Activated T-cell treated with anti-CD3 and anti-CD28 coated beads, Interleukin-2, amount 50 U/mL, for 24 hours (primary cell): ENCODE results near the gene ZNF764.

Experiments used
- DNase-seq: peaks from one replicate; pipeline ENCODE4 v3.0.0-alpha.2; 2020
- H3K27ac Mint-ChIP-seq: 2 replicates; pipeline ENCODE4 v1.8.0; 2020; ENCODE audit warnings: mild to moderate bottlenecking, mixed read lengths
- H3K27me3 Mint-ChIP-seq: 2 replicates; pipeline ENCODE4 v1.8.0; 2020; ENCODE audit warnings: mixed read lengths
- H3K36me3 Mint-ChIP-seq: 2 replicates; pipeline ENCODE4 v1.8.0; 2020; ENCODE audit warnings: low read depth, mixed read lengths
- H3K4me1 Mint-ChIP-seq: 2 replicates; pipeline ENCODE4 v1.8.0; 2020; ENCODE audit warnings: low read depth, mixed read lengths
- H3K4me3 Mint-ChIP-seq: 2 replicates; pipeline ENCODE4 v1.8.0; 2020; ENCODE audit warnings: mild to moderate bottlenecking, moderate library complexity, mixed read lengths
- H3K9me3 Mint-ChIP-seq: 2 replicates; pipeline ENCODE4 v1.8.0; 2020; ENCODE audit warnings: mixed read lengths

Gene ZNF764

DNA sequence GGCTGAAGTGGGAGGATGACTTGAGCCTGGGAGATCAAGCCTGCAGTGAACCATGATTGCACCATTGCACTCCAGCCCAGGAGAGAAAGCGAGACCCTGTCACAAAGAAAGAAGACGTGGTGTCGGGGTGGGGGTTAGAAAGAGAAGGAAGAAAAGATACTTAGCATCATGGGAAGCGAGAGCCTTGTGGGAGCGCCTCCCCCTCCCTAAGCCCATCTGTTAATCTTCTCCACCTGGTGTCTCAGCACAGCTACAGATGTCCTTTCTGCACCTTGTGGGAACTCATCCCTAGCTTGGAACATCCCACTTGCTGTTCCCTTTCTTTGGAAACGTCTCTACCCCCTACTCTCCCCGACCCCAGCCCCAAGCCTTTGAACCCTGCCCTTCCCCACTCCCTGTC is 7.4 kb upstream of the ZNF764 start:
- no peaks in the 10 kb centered on the region for H3K27me3 Mint-ChIP-seq
- no peaks in the 10 kb centered on the region for H3K36me3 Mint-ChIP-seq
- no peaks in the 10 kb centered on the region for H3K9me3 Mint-ChIP-seq
- H3K4me1 Mint-ChIP-seq: peaks cover 48% of the 10 kb centered on the region
- H3K4me3 Mint-ChIP-seq: no peak overlapping the region
- H3K27ac Mint-ChIP-seq: peak overlapping the region; percentile 18
- no peak for DNase-seq

- Mint-ChIP-seq H3K4me3 (peak overlapping the region; percentile 78), H3K36me3 (peaks cover 6% of the 10 kb centered on the region)
- DNase-seq: no peak
These were observed 3.8 kb upstream of the ZNF764 start for GRCh38 chr16:30562021-30562420.

DNA sequence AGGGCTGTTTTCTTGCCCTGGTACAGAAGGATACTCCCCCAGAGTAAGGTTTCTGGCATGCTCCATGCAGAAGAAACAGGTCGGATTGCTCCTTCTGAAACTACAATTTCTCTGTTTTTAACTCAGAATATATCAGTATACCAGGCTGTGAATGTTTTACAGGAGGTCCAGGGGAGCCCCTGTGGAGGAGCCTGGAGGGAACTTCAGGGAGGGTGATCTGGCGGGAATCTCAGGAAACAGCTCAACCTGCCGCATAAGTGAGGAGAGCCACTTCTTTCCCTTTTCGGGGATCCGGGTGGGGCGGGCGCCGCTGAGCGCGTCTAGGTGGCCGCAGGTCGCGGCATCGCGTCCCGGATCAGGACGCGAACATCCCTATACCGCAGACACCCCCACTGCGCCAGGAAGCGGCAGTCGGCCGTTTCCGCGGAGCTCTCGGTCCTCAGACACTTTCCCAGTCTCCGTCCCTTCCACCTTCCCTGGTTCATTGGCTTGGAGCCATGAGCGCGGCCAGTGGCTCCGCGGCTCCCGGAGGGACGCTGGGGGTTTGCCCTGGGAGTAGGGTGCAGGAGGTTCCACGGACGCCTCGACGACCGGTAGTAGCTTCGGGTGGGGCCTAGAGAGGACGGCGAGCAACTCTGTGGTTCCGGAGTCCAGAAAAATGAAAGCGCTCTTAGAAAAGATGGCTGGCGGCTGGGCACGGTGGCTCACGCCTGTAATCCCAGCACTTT is 3.1 kb upstream of the ZNF764 start:
- H3K27ac Mint-ChIP-seq: peak overlapping the region; percentile 85
- no peaks in the 10 kb centered on the region for H3K27me3 Mint-ChIP-seq
- DNase-seq: peak; percentile 57
- peaks cover 9% of the 10 kb centered on the region for H3K36me3 Mint-ChIP-seq
- H3K4me3 Mint-ChIP-seq: peak overlapping the region; percentile 78
- H3K9me3 Mint-ChIP-seq: no peaks in the 10 kb centered on the region
- peaks cover 25% of the 10 kb centered on the region for H3K4me1 Mint-ChIP-seq

More at GRCh38 chr16:30562021-30562420, 3.8 kb upstream of the ZNF764 start:
- H3K27me3 Mint-ChIP-seq: no peaks in the 10 kb centered on the region
- peaks cover 30% of the 10 kb centered on the region for H3K4me1 Mint-ChIP-seq
- H3K27ac Mint-ChIP-seq: no peak overlapping the region
- no peaks in the 10 kb centered on the region for H3K9me3 Mint-ChIP-seq

GRCh38 chr16:30559690-30560089 is 1.5 kb upstream of the ZNF764 start:
- Mint-ChIP-seq H3K27me3 (no peaks in the 10 kb centered on the region), H3K4me3 (no peak overlapping the region), H3K36me3 (peaks cover 22% of the 10 kb centered on the region), H3K27ac (no peak overlapping the region), H3K9me3 (no peaks in the 10 kb centered on the region), H3K4me1 (peaks cover 32% of the 10 kb centered on the region)
- DNase-seq: no peak

DNA sequence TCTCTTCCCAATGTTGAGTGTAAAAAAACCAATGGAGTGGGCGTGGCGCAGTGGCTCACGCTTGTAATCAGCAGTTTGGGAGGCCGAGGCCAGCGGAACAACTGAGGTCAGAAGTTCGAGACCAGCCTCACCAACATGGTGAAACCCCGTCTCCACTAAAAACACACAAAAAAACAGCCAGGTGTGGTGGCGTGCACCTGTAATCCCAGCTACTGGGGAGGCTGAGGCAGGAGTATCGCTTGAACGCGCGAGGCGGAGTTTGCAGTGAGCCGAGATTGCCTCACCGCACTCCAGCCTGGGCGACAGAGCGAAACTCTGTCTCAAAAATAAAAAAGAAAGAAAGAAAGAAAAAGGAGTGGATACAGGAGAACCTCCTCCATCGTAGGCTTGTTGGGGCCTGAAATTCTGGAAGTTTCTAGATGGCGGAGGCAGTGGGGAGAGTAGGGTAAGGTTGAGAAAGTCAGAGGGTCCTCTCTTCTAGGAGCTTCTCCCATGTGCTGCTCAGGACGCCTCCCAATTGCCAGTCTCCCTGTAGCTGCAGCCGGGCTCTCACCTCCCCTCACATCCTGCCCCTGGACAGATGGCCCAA is 709 bp upstream of the ZNF764 start:
- H3K4me1 Mint-ChIP-seq: peaks cover 39% of the 10 kb centered on the region
- H3K36me3 Mint-ChIP-seq: peaks cover 31% of the 10 kb centered on the region
- DNase-seq: no peak
- peak overlapping the region; percentile 93 for H3K27ac Mint-ChIP-seq
- H3K9me3 Mint-ChIP-seq: no peaks in the 10 kb centered on the region
- peak overlapping the region; percentile 90 for H3K4me3 Mint-ChIP-seq
- H3K27me3 Mint-ChIP-seq: no peaks in the 10 kb centered on the region

GRCh38 chr16:30557707-30557956 is 542 bp downstream of the ZNF764 start:
- Mint-ChIP-seq H3K27me3 (no peaks in the 10 kb centered on the region), H3K9me3 (no peaks in the 10 kb centered on the region), H3K27ac (peak overlapping the region; percentile 93), H3K4me3 (peak overlapping the region; percentile 90), H3K4me1 (peaks cover 51% of the 10 kb centered on the region), H3K36me3 (peaks cover 43% of the 10 kb centered on the region)
- no peak for DNase-seq

DNA sequence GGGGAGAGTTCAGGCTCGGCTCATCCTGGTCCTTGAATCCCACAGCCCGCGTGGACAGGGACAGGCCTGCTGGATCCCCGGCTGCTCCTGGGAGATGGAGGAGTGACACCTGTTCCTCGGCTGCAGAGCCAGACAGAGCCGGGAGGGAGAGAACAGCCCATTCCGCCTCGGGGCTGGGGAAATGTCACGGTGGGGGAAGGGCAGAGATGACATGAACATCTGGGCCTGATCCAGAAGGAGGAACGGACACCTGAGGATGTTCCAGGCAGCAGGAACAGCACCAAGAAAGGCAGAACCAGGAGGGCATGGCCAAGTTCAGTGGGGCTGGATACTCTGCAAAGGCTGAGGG is 2.1 kb downstream of the ZNF764 start:
- Mint-ChIP-seq H3K4me1 (peaks cover 59% of the 10 kb centered on the region), H3K36me3 (peaks cover 51% of the 10 kb centered on the region), H3K27me3 (no peaks in the 10 kb centered on the region), H3K9me3 (no peaks in the 10 kb centered on the region), H3K4me3 (peak overlapping the region; percentile 90), H3K27ac (peak overlapping the region; percentile 93)
- DNase-seq: no peak

DNA sequence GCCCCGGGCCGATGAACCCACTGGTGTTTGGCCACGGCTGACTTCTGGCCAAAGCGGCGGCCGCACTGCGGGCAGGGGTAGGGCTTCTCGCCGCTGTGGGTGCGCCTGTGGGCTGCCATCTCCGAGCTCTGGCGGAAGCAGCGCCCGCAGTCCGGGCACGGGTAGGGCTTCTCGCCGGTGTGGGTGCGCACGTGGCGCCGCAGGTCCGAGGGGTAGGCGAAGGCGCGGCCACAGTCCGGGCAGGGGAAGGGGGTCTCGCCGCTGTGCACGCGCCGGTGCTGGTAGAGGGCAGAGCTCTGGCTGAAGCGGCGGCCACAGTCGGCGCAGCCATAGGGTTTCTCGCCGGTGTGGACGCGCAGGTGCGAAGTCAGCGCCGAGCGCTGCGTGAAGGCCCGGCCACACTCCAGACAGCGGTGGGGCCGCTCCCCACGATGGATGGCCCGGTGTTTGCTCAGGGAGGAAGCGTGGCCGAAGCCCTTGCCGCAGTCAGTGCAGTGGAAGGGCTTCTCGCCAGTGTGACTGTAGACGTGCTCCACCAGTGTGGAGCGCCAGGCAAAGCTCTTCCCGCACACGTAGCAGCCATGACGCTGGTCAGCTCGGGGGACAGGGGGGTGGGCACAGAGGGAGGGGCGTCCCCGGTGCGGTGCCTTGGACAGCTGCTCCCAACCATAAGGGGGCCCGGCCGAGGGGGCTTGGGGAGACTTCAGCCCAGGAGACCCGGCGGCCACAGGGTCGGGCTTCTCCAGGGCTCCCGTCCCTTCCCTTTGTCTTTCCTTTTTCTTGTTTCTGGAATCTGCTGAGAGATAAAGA is 2.7 kb downstream of the ZNF764 start:
- Mint-ChIP-seq H3K4me3 (peak overlapping the region; percentile 90), H3K4me1 (peaks cover 60% of the 10 kb centered on the region), H3K36me3 (peaks cover 51% of the 10 kb centered on the region), H3K27me3 (no peaks in the 10 kb centered on the region), H3K27ac (peak overlapping the region; percentile 93), H3K9me3 (no peaks in the 10 kb centered on the region)
- no peak for DNase-seq

- no peaks in the 10 kb centered on the region for H3K27me3 Mint-ChIP-seq
- H3K9me3 Mint-ChIP-seq: no peaks in the 10 kb centered on the region
- no peak for DNase-seq
- peak overlapping the region; percentile 94 for H3K27ac Mint-ChIP-seq
- H3K4me1 Mint-ChIP-seq: peaks cover 61% of the 10 kb centered on the region
- no peak overlapping the region for H3K4me3 Mint-ChIP-seq
- H3K36me3 Mint-ChIP-seq: peaks cover 51% of the 10 kb centered on the region
These were observed 3.4 kb downstream of the ZNF764 start for GRCh38 chr16:30554557-30555314.

- no peak overlapping the region for H3K4me3 Mint-ChIP-seq
These were observed 4.7 kb downstream of the ZNF764 start for GRCh38 chr16:30553393-30553899.

GRCh38 chr16:30552956-30553355 is 5.2 kb downstream of the ZNF764 start:
- H3K4me3 Mint-ChIP-seq: no peak overlapping the region
- peaks cover 63% of the 10 kb centered on the region for H3K4me1 Mint-ChIP-seq
- no peaks in the 10 kb centered on the region for H3K27me3 Mint-ChIP-seq
- no peak for DNase-seq
- peaks cover 51% of the 10 kb centered on the region for H3K36me3 Mint-ChIP-seq
- H3K9me3 Mint-ChIP-seq: no peaks in the 10 kb centered on the region
- H3K27ac Mint-ChIP-seq: peak overlapping the region; percentile 94

More at GRCh38 chr16:30553393-30553899, 4.7 kb downstream of the ZNF764 start:
- Mint-ChIP-seq H3K36me3 (peaks cover 51% of the 10 kb centered on the region), H3K27me3 (no peaks in the 10 kb centered on the region), H3K4me1 (peaks cover 63% of the 10 kb centered on the region), H3K27ac (peak overlapping the region; percentile 94), H3K9me3 (no peaks in the 10 kb centered on the region)
- DNase-seq: no peak

- peak overlapping the region; percentile 66 for H3K4me3 Mint-ChIP-seq
- H3K27me3 Mint-ChIP-seq: no peaks in the 10 kb centered on the region
- peak overlapping the region; percentile 94 for H3K27ac Mint-ChIP-seq
- peak; percentile 72 for DNase-seq
- peaks cover 63% of the 10 kb centered on the region for H3K4me1 Mint-ChIP-seq
- peaks cover 44% of the 10 kb centered on the region for H3K36me3 Mint-ChIP-seq
- H3K9me3 Mint-ChIP-seq: no peaks in the 10 kb centered on the region
These were observed 6.4 kb downstream of the ZNF764 start for GRCh38 chr16:30551781-30552180.

- no peak for DNase-seq
- no peak overlapping the region for H3K4me3 Mint-ChIP-seq
- no peaks in the 10 kb centered on the region for H3K27me3 Mint-ChIP-seq
- H3K9me3 Mint-ChIP-seq: no peaks in the 10 kb centered on the region
- peaks cover 44% of the 10 kb centered on the region for H3K4me1 Mint-ChIP-seq
- peak overlapping the region; percentile 1 for H3K27ac Mint-ChIP-seq
- H3K36me3 Mint-ChIP-seq: peaks cover 18% of the 10 kb centered on the region
These were observed 9.5 kb downstream of the ZNF764 start for GRCh38 chr16:30548416-30549253.

DNA sequence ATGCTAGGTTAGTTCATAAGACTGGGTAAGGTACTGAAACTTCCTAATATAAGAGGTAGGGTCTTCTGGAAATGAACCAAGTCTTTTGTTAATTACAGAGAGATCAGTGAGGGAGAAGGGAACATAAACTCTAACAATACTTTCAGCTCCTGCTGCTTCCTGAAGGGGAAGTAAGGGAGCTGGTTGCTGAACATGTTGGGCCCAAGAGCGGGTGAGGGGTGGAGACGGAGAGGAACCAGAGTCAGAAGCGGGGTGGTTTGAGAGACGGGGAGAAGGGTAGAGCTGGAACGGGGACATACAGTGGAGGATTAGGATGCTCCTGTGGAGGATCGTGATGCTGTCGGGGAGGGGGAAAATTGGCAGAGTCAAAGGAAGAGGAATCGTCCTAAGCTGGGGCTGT is 12.1 kb downstream of the ZNF764 start:
- Mint-ChIP-seq H3K27me3 (no peaks in the 10 kb centered on the region), H3K9me3 (no peaks in the 10 kb centered on the region), H3K27ac (peak overlapping the region; percentile 15), H3K36me3 (no peaks in the 10 kb centered on the region), H3K4me3 (no peak overlapping the region), H3K4me1 (peaks cover 20% of the 10 kb centered on the region)
- no peak for DNase-seq
